BE2C (cell line): ENCODE data around the gene TMEM179.
A peak's percentile ranks its signal among the peaks of the same experiment; 100 is the strongest.

ENCODE experiments used
- DNase-seq: peaks from one replicate; pipeline ENCODE4 v3.0.0-alpha.2; 2020
- H3K27me3 ChIP-seq: fragments of 250-450 bp; sonication (Bioruptor Pico); 2 replicates; pipeline ENCODE4 v1.5.1; 2020; ENCODE audit warnings: mild to moderate bottlenecking
- H3K36me3 ChIP-seq: fragments of 250-450 bp; sonication (Bioruptor Pico); 2 replicates; pipeline ENCODE4 v1.5.1; 2020; ENCODE audit warnings: mild to moderate bottlenecking
- H3K4me1 ChIP-seq: fragments of 250-450 bp; sonication (Bioruptor Pico); 2 replicates; pipeline ENCODE4 v1.5.1; 2020
- H3K4me3 ChIP-seq: 2 replicates; pipeline ENCODE4 v1.5.1; 2011; ENCODE audit warnings: low read depth, low read length
- H3K9me3 ChIP-seq: fragments of 250-450 bp; sonication (Bioruptor Pico); 2 replicates; pipeline ENCODE4 v1.5.1; 2020
- CTCF ChIP-seq: IDR thresholded peaks from 2 replicates; pipeline ENCODE4 v1.5.1; 2012; ENCODE audit warnings: mild to moderate bottlenecking, low read depth, low read length

Gene TMEM179

GRCh38 chr14:104577426-104577825, 27.1 kb downstream of the TMEM179 start:
- no peak for TF ChIP-seq CTCF
- Histone ChIP-seq H3K9me3 (no peaks in the 10 kb centered on the region), H3K4me1 (peaks cover 40% of the 10 kb centered on the region), H3K4me3 (no peak overlapping the region), H3K27me3 (no peaks in the 10 kb centered on the region), H3K36me3 (no peaks in the 10 kb centered on the region)
- DNase-seq, result no peak

GRCh38 chr14:104576970-104577332, 27.6 kb downstream of the TMEM179 start:
- H3K27me3 ChIP-seq, result no peaks in the 10 kb centered on the region
- H3K36me3 ChIP-seq, result no peaks in the 10 kb centered on the region
- TF ChIP-seq CTCF, result no peak
- no peaks in the 10 kb centered on the region for H3K9me3 ChIP-seq
- no peak for DNase-seq
- H3K4me1 ChIP-seq, result peaks cover 39% of the 10 kb centered on the region
- no peak overlapping the region for H3K4me3 ChIP-seq

- Histone ChIP-seq H3K9me3 (no peaks in the 10 kb centered on the region), H3K4me3 (no peak overlapping the region), H3K4me1 (peaks cover 37% of the 10 kb centered on the region), H3K27me3 (no peaks in the 10 kb centered on the region), H3K36me3 (no peaks in the 10 kb centered on the region)
- TF ChIP-seq CTCF, result 0 out of 2 replicates have a peak, but pooled peaks have one; percentile 13
- no peak for DNase-seq
Observed at GRCh38 chr14:104576232-104576969, 28.2 kb downstream of the TMEM179 start.

- no peaks in the 10 kb centered on the region for H3K36me3 ChIP-seq
- no peak for TF ChIP-seq CTCF
- no peak overlapping the region for H3K4me3 ChIP-seq
- DNase-seq, result no peak
- no peaks in the 10 kb centered on the region for H3K9me3 ChIP-seq
- no peaks in the 10 kb centered on the region for H3K27me3 ChIP-seq
- H3K4me1 ChIP-seq, result peaks cover 28% of the 10 kb centered on the region
Observed at GRCh38 chr14:104574978-104575583, 29.5 kb downstream of the TMEM179 start.

GRCh38 chr14:104574536-104574935, 30.0 kb downstream of the TMEM179 start:
- no peaks in the 10 kb centered on the region for H3K9me3 ChIP-seq
- no peak for TF ChIP-seq CTCF
- H3K36me3 ChIP-seq, result no peaks in the 10 kb centered on the region
- no peaks in the 10 kb centered on the region for H3K27me3 ChIP-seq
- no peak for DNase-seq
- H3K4me3 ChIP-seq, result no peak overlapping the region
- H3K4me1 ChIP-seq, result peaks cover 32% of the 10 kb centered on the region

GRCh38 chr14:104573930-104574329, 30.6 kb downstream of the TMEM179 start:
- Histone ChIP-seq H3K4me3 (no peak overlapping the region), H3K4me1 (peaks cover 34% of the 10 kb centered on the region), H3K9me3 (no peaks in the 10 kb centered on the region), H3K36me3 (no peaks in the 10 kb centered on the region), H3K27me3 (no peaks in the 10 kb centered on the region)
- TF ChIP-seq CTCF, result no peak
- DNase-seq, result peak; percentile 51
